Activated CD8-positive, alpha-beta memory T cell treated with anti-CD3 and anti-CD28 coated beads for 1 hour (primary cell): ENCODE results near the gene BICD2.
A peak's percentile ranks its signal among the peaks of the same experiment; 100 is the strongest.
"Not testable (repeated sequence)": the region's sequence is repeated elsewhere in the genome, so short reads cannot be mapped to it uniquely, and the experiment has no call there.

ENCODE experiments used
- DNase-seq, 2 donors: peaks; one replicate each; pipeline ENCODE4 v3.0.0-alpha.2; 2020; ENCODE audit warnings: low read depth in 1 of 2; ENCODE audit errors: extremely low read depth in 1 of 2

BICD2 gene

GRCh38 chr9:92771309-92771708 is 6.7 kb upstream of the BICD2 start:
- DNase-seq: no peak

GRCh38 chr9:92770360-92770995 is 5.8 kb upstream of the BICD2 start:
- no peak for DNase-seq

- DNase-seq: no peak
These were observed 5.3 kb upstream of the BICD2 start for GRCh38 chr9:92769990-92770359.

GRCh38 chr9:92769286-92769685 is 4.7 kb upstream of the BICD2 start:
- no peak for DNase-seq

GRCh38 chr9:92768816-92769215 is 4.2 kb upstream of the BICD2 start:
- not testable (repeated sequence) for DNase-seq

- DNase-seq: no peak
These were observed 2.7 kb upstream of the BICD2 start for GRCh38 chr9:92767066-92768054.

GRCh38 chr9:92764988-92765936 is 629 bp upstream of the BICD2 start:
- peak; percentile 88 to 94 for DNase-seq

GRCh38 chr9:92763721-92764380 is 782 bp downstream of the BICD2 start:
- DNase-seq: peak in 1 of 2 donors; percentile 23

- DNase-seq: no peak
These were observed 1.6 kb downstream of the BICD2 start for GRCh38 chr9:92762781-92763708.

- DNase-seq: no peak
These were observed 2.4 kb downstream of the BICD2 start for GRCh38 chr9:92762196-92762595.

- no peak for DNase-seq
These were observed 2.9 kb downstream of the BICD2 start for GRCh38 chr9:92761686-92762085.

- no peak for DNase-seq
These were observed 4.1 kb downstream of the BICD2 start for GRCh38 chr9:92760494-92760893.

- no peak for DNase-seq
These were observed 4.6 kb downstream of the BICD2 start for GRCh38 chr9:92760070-92760469.

GRCh38 chr9:92759446-92759845 is 5.2 kb downstream of the BICD2 start:
- DNase-seq: no peak

GRCh38 chr9:92756792-92757191 is 7.8 kb downstream of the BICD2 start:
- DNase-seq: no peak

- DNase-seq: no peak
These were observed 10.4 kb downstream of the BICD2 start for GRCh38 chr9:92754091-92754745.

GRCh38 chr9:92752812-92753404 is 11.7 kb downstream of the BICD2 start:
- no peak for DNase-seq

GRCh38 chr9:92749934-92750315 is 14.7 kb downstream of the BICD2 start:
- no peak for DNase-seq
